CD4-positive, alpha-beta memory T cell (primary cell): ENCODE results near the gene LRRC49. TPM values are rescaled to one million over a fixed set of nuclear protein-coding genes. Genes with fewer than 3 reads are reported as not detected.
"Not testable (repeated sequence)": the region's sequence is repeated elsewhere in the genome, so short reads cannot be mapped to it uniquely, and the experiment has no call there.

Experiments used
- CTCF ChIA-PET: fragments of 350-600 bp; sonication (Branson Sonifier 250); formaldehyde crosslinking; loops from one replicate; lab custom pipeline; 2021; ENCODE audit warnings: inconsistent platforms; ENCODE audit not compliant: partially characterized antibody; lab: Charles Lee
- POLR2A ChIA-PET: fragments of 350-600 bp; sonication (Branson Sonifier 250); formaldehyde crosslinking; loops from one replicate; lab custom pipeline; 2021; ENCODE audit not compliant: partially characterized antibody; lab: Charles Lee
- DNase-seq, 5 donors: peaks; one replicate each; pipeline versions ENCODE4 v3.0.0 to v3.0.0-alpha.2; 2020 to 2022; ENCODE audit warnings: mixed read lengths in 1 of 5
- H3K27ac ChIP-seq: one replicate; pipeline ENCODE4 v1.7.0; 2013; ENCODE audit warnings: low read depth, low read length
- H3K27me3 ChIP-seq: 2 replicates; pipeline ENCODE4 v1.7.0; 2013; ENCODE audit warnings: mild to moderate bottlenecking, low read length, moderate library complexity; ENCODE audit not compliant: insufficient read depth
- H3K36me3 ChIP-seq: 2 replicates; pipeline ENCODE4 v1.7.0; 2013; ENCODE audit warnings: mild to moderate bottlenecking, low read length, moderate library complexity; ENCODE audit not compliant: insufficient read depth
- H3K4me1 ChIP-seq: 2 replicates; pipeline ENCODE4 v1.7.0; 2013; ENCODE audit warnings: mild to moderate bottlenecking, low read length, moderate library complexity; ENCODE audit not compliant: insufficient read depth
- H3K4me3 ChIP-seq, 2 donors: one replicate each; pipeline ENCODE4 v1.7.0; 2013; ENCODE audit warnings: low read length in 2 of 2, mild to moderate bottlenecking in 1 of 2
- H3K9me3 ChIP-seq, 2 donors: one replicate each; pipeline ENCODE4 v1.7.0; 2013; ENCODE audit warnings: low read length in 2 of 2, control low read depth in 1 of 2; ENCODE audit not compliant: control insufficient read depth in 1 of 2
- H3K27ac Mint-ChIP-seq, 7 donors: one replicate each; pipeline ENCODE4 v1.8.0; 2020 to 2021; ENCODE audit warnings: mixed read lengths in 7 of 7, mild to moderate bottlenecking in 6 of 7, inconsistent platforms in 3 of 7, moderate library complexity in 3 of 7
- H3K27me3 Mint-ChIP-seq, 2 donors: one replicate each; pipeline ENCODE4 v1.8.0; 2020 to 2021; ENCODE audit warnings: mixed read lengths in 2 of 2
- H3K36me3 Mint-ChIP-seq, 2 donors: one replicate each; pipeline ENCODE4 v1.8.0; 2020 to 2021; ENCODE audit warnings: mixed read lengths in 2 of 2, inconsistent platforms in 1 of 2, mild to moderate bottlenecking in 1 of 2
- H3K4me1 Mint-ChIP-seq, 4 donors: one replicate each; pipeline ENCODE4 v1.8.0; 2020 to 2021; ENCODE audit warnings: mixed read lengths in 4 of 4, mild to moderate bottlenecking in 1 of 4
- H3K4me3 Mint-ChIP-seq, 8 donors: one replicate each; pipeline ENCODE4 v1.8.0; 2020 to 2021; ENCODE audit warnings: mixed read lengths in 8 of 8, mild to moderate bottlenecking in 7 of 8, moderate library complexity in 6 of 8, inconsistent platforms in 3 of 8
- H3K9me3 Mint-ChIP-seq, 8 donors: one replicate each; pipeline ENCODE4 v1.8.0; 2020 to 2021; ENCODE audit warnings: mixed read lengths in 8 of 8, mild to moderate bottlenecking in 5 of 8, inconsistent platforms in 3 of 8, moderate library complexity in 1 of 8
- intact Hi-C: fragments of 100-400 bp; cut with micrococcal nuclease; formaldehyde crosslinking; loops from one replicate; pipeline ENCODE4 v1.15.1; 2023
- polyA plus RNA-seq, 2 donors: library from polyadenylated mRNA; unstranded; fragments of 300-500 nt; fragmentation: Illumina TruSeq; gene quantifications; one replicate each; pipeline ENCODE4 v1.2.3, GENCODE V29; 2021
- total RNA-seq, 2 experiments: library from RNA; stranded (reverse); gene quantifications; one replicate each; pipeline ENCODE4 v1.2.3, GENCODE V29; 2021

LRRC49 gene
- total and polyA plus RNA-seq, 4 experiments from 2014 or later: 0.20 to 0.75 (median 0.50) TPM; not detected in 1

- H3K9me3 Mint-ChIP-seq: peaks cover 0 to 5% (median under 1%) of the 10 kb centered on the region in 8 donors
- CTCF ChIA-PET: no interaction called here
- Histone ChIP-seq H3K4me3 (no peak overlapping the region), H3K27me3 (no peaks in the 10 kb centered on the region), H3K36me3 (no peaks in the 10 kb centered on the region), H3K9me3 (no peaks in the 10 kb centered on the region), H3K4me1 (no peaks in the 10 kb centered on the region), H3K27ac (no peak overlapping the region)
- H3K4me1 Mint-ChIP-seq: no peaks in the 10 kb centered on the region
- intact Hi-C loops: no loop called here
- no peak for DNase-seq
- no peaks in the 10 kb centered on the region for H3K36me3 Mint-ChIP-seq
- peaks cover 13% of the 10 kb centered on the region in 2 donors for H3K27me3 Mint-ChIP-seq
- H3K4me3 Mint-ChIP-seq: no peak overlapping the region
- no peak overlapping the region for H3K27ac Mint-ChIP-seq
- POLR2A ChIA-PET: no interaction called here
Observed at GRCh38 chr15:70869346-70869745, 23.3 kb upstream of the LRRC49 start.

DNA sequence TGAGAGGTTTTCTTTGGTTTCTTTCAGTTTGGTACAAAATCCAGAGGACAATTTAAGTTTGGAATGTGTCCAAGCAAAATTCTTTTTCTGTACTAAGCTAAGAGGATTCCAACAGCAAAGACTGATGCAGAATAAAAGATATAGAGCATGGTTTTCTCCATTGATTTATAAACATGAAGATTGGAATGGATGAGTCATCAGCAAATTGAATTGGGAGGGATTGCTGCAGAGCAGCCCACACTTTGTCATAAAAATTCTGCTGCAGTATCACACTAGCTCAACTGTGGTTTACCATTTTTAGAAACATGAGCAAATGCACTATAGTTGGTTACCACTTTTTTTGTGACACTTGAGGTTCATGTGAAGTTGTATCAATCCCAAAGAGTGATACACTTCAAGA lies 22.6 kb upstream of the LRRC49 start:
- DNase-seq: no peak
- Histone ChIP-seq H3K4me3 (no peak overlapping the region), H3K27me3 (no peaks in the 10 kb centered on the region), H3K4me1 (no peaks in the 10 kb centered on the region), H3K9me3 (no peaks in the 10 kb centered on the region), H3K36me3 (no peaks in the 10 kb centered on the region), H3K27ac (no peak overlapping the region)
- H3K36me3 Mint-ChIP-seq: no peaks in the 10 kb centered on the region
- ChIA-PET CTCF (no interaction called here), POLR2A (no interaction called here)
- intact Hi-C loops: no loop called here
- peaks cover 0 to 5% (median under 1%) of the 10 kb centered on the region in 8 donors for H3K9me3 Mint-ChIP-seq
- peaks cover 13% of the 10 kb centered on the region in 2 donors for H3K27me3 Mint-ChIP-seq
- H3K4me3 Mint-ChIP-seq: no peak overlapping the region
- no peaks in the 10 kb centered on the region for H3K4me1 Mint-ChIP-seq
- H3K27ac Mint-ChIP-seq: peak overlapping the region in 1 of 7 donors; percentile 57

DNA sequence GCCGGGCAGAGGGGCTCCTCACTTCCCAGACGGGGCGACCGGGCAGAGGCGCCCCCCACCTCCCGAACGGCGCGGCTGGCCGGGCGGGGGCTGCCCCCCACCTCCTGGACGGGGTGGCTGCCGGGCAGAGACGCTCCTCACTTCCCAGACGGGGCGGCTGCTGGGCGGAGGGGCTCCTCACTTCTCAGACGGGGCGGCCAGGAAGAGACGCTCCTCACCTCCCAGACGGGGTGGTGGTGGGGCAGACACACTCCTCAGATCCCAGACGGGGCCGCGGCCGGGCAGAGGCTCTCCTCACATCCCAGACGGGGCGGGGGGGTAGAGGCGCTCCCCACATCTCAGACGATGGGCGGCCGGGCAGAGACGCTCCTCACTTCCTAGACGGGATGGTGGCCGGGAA lies 21.1 kb upstream of the LRRC49 start:
- H3K4me3 Mint-ChIP-seq, POLR2A ChIA-PET, H3K9me3 ChIP-seq, H3K27ac ChIP-seq, DNase-seq, H3K36me3 ChIP-seq, H3K4me1 Mint-ChIP-seq, H3K4me3 ChIP-seq, intact Hi-C loops, H3K4me1 ChIP-seq, H3K9me3 Mint-ChIP-seq, CTCF ChIA-PET, H3K36me3 Mint-ChIP-seq, H3K27me3 ChIP-seq, H3K27ac Mint-ChIP-seq: not testable (repeated sequence)
- peaks cover 13 to 15% of the 10 kb centered on the region in 2 donors for H3K27me3 Mint-ChIP-seq

DNA sequence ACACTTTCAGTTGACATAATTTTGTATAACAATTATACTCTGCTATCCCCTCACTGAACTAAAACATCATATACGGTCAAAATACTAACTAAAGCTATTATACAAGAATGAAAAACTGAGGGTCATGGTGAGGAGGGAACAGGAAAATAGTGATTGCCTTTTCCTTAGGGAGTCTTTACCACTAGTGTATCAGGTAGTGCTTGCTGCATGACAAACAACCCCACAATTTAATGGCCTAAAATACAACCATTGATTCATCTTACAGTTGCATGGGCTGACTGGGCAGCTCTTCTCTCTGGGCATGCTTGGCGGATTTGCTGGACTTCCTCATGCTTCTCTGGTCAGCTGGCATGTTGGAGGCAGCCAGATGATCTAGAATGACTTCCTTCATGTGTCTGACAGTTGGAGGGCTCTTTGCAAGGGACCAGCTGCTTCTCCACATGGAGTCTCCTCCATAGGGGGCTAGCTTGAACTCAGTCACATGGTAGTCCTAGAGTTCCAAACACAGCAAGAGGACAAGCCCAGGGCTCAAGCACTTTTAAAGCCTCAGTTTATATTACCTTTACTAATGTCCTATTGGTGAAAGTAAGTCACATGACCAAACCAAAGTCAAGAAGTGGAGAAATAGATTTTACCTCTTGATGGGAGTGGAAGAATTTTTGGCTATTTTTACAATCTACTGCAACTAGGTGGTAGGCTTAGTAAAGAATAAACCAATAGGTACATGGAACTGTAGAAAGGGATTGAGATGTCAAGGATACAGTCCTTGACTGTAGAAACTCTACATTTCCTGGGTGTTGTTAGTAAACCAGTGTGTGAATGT lies 19.2 kb upstream of the LRRC49 start:
- no peak overlapping the region for H3K4me3 Mint-ChIP-seq
- CTCF ChIA-PET: no interaction called here
- POLR2A ChIA-PET: no interaction called here

GRCh38 chr15:70875001-70875782 lies 17.4 kb upstream of the LRRC49 start:
- Histone ChIP-seq H3K9me3 (no peaks in the 10 kb centered on the region), H3K36me3 (no peaks in the 10 kb centered on the region), H3K4me1 (no peaks in the 10 kb centered on the region), H3K27ac (no peak overlapping the region), H3K4me3 (no peak overlapping the region), H3K27me3 (no peaks in the 10 kb centered on the region)
- Mint-ChIP-seq H3K4me1 (no peaks in the 10 kb centered on the region), H3K9me3 (peaks cover 0 to 5% (median under 1%) of the 10 kb centered on the region in 8 donors), H3K27ac (no peak overlapping the region), H3K4me3 (no peak overlapping the region), H3K36me3 (no peaks in the 10 kb centered on the region), H3K27me3 (peaks cover 19 to 23% of the 10 kb centered on the region in 2 donors)
- ChIA-PET CTCF (no interaction called here), POLR2A (no interaction called here)
- intact Hi-C loops: no loop called here
- DNase-seq: no peak

More for the DNA sequence above, 19.2 kb upstream of the LRRC49 start:
- no peaks in the 10 kb centered on the region for H3K36me3 ChIP-seq
- H3K27me3 ChIP-seq: no peaks in the 10 kb centered on the region
- no peaks in the 10 kb centered on the region for H3K4me1 Mint-ChIP-seq
- intact Hi-C loops: no loop called here
- no peak for DNase-seq
- no peaks in the 10 kb centered on the region for H3K4me1 ChIP-seq
- H3K36me3 Mint-ChIP-seq: no peaks in the 10 kb centered on the region
- H3K27me3 Mint-ChIP-seq: peaks cover 16 to 20% of the 10 kb centered on the region in 2 donors
- H3K27ac Mint-ChIP-seq: no peak overlapping the region
- no peak overlapping the region for H3K27ac ChIP-seq
- peaks cover 0 to 5% (median under 1%) of the 10 kb centered on the region in 8 donors for H3K9me3 Mint-ChIP-seq
- no peaks in the 10 kb centered on the region for H3K9me3 ChIP-seq
- no peak overlapping the region for H3K4me3 ChIP-seq

DNA sequence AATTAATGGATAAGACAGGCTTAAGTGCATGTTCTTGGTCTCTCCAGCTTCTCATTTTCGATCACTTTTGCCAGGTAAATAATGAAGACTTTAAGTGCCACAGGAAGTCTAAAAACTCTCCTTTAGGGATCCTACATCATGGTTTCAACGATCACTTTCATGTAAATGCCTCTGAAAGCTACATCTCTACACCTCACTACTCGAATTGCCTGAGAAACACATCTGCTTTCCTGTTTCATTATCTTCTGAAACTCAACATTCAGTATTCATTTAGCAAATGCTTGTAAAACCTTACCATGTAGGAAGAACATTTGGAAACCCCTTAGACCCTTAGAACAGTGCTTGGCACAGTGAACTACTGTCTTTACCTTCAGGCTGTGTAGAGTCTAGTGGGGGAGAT lies 16.6 kb upstream of the LRRC49 start:
- H3K4me3 ChIP-seq: no peak overlapping the region
- H3K36me3 ChIP-seq: no peaks in the 10 kb centered on the region
- Mint-ChIP-seq H3K27me3 (peaks cover 19 to 22% of the 10 kb centered on the region in 2 donors), H3K4me1 (no peaks in the 10 kb centered on the region), H3K9me3 (peaks cover 0 to 5% (median under 1%) of the 10 kb centered on the region in 8 donors), H3K4me3 (no peak overlapping the region), H3K36me3 (no peaks in the 10 kb centered on the region), H3K27ac (no peak overlapping the region)
- DNase-seq: no peak
- H3K27ac ChIP-seq: no peak overlapping the region
- intact Hi-C loops: no loop called here
- no peaks in the 10 kb centered on the region for H3K4me1 ChIP-seq
- H3K27me3 ChIP-seq: no peaks in the 10 kb centered on the region
- ChIA-PET POLR2A (no interaction called here), CTCF (no interaction called here)
- H3K9me3 ChIP-seq: no peaks in the 10 kb centered on the region

- POLR2A ChIA-PET: no interaction called here
- CTCF ChIA-PET: no interaction called here
- Histone ChIP-seq H3K4me1 (no peaks in the 10 kb centered on the region), H3K9me3 (no peaks in the 10 kb centered on the region), H3K4me3 (no peak overlapping the region), H3K27me3 (no peaks in the 10 kb centered on the region), H3K36me3 (no peaks in the 10 kb centered on the region), H3K27ac (no peak overlapping the region)
- H3K4me3 Mint-ChIP-seq: no peak overlapping the region
- DNase-seq: no peak
- no peaks in the 10 kb centered on the region for H3K4me1 Mint-ChIP-seq
- intact Hi-C loops: no loop called here
- H3K9me3 Mint-ChIP-seq: peaks cover 0 to 5% (median under 1%) of the 10 kb centered on the region in 8 donors
- peaks cover 19 to 22% of the 10 kb centered on the region in 2 donors for H3K27me3 Mint-ChIP-seq
- H3K36me3 Mint-ChIP-seq: no peaks in the 10 kb centered on the region
- no peak overlapping the region for H3K27ac Mint-ChIP-seq
Observed at GRCh38 chr15:70876683-70877082, 15.9 kb upstream of the LRRC49 start.
